B cell (primary cell): ENCODE data around the gene TXNL1. TPM values are rescaled to one million over a fixed set of nuclear protein-coding genes. Genes with fewer than 3 reads are reported as not detected.

ENCODE experiments used
- ATAC-seq: fragments of 200-7000 bp; cut with Tn5 transposase; one replicate; pipeline ENCODE4 v1.10.0; 2021; ENCODE audit warnings: low read depth, mild to moderate bottlenecking, moderate number of reproducible peaks, moderate library complexity
- CTCF ChIA-PET: fragments of 350-600 bp; sonication (Branson Sonifier 250); formaldehyde crosslinking; loops from one replicate; lab custom pipeline; 2021; ENCODE audit warnings: antibody characterized with exemption, inconsistent platforms; lab: Charles Lee
- POLR2A ChIA-PET: fragments of 350-600 bp; sonication (Branson Sonifier 250); formaldehyde crosslinking; loops from one replicate; lab custom pipeline; 2021; ENCODE audit warnings: antibody characterized with exemption; lab: Charles Lee
- DNase-seq: peaks from one replicate; pipeline ENCODE4 v3.0.0; 2013
- H2AFZ ChIP-seq: 2 replicates; pipeline ENCODE4 v1.6.1; 2012; ENCODE audit warnings: mild to moderate bottlenecking, low read depth, low read length; ENCODE audit not compliant: insufficient read depth, poor library complexity, severe bottlenecking
- H3K27ac ChIP-seq, 2 donors: 1 replicate in 1 of 2; 2 replicates in 1 of 2; pipeline ENCODE4 v1.5.1; 2012 to 2013; ENCODE audit warnings: low read length in 2 of 2, mild to moderate bottlenecking in 2 of 2, moderate library complexity in 1 of 2
- H3K27me3 ChIP-seq, 4 experiments: fragments of 200-600 bp in 1 of 4; sonication (generic) in 1 of 4; replicated peaks in 1 of 4; 1 replicate in 2 of 4; 2 replicates in 2 of 4; pipeline versions ENCODE4 v1.6.1 to v1.7.0; 2013 to 2016; ENCODE audit warnings: low read length in 3 of 4, mild to moderate bottlenecking in 2 of 4, mixed read lengths in 1 of 4, moderate library complexity in 1 of 4; ENCODE audit not compliant: insufficient read depth in 4 of 4, control insufficient read depth in 3 of 4; ENCODE audit errors: control extremely low read depth in 1 of 4
- H3K36me3 ChIP-seq, 2 experiments: replicated peaks in 1 of 2; 1 replicate in 1 of 2; 2 replicates in 1 of 2; pipeline versions ENCODE4 v1.6.1 to v1.7.1; 2013; ENCODE audit warnings: low read length in 1 of 2; ENCODE audit not compliant: insufficient read depth in 2 of 2, control insufficient read depth in 1 of 2; ENCODE audit errors: control extremely low read depth in 1 of 2, extremely low read depth in 1 of 2
- H3K4me1 ChIP-seq, 2 donors: fragments of 200-600 bp in 1 of 2; sonication (generic) in 1 of 2; 1 replicate in 1 of 2; 2 replicates in 1 of 2; pipeline versions ENCODE4 v1.5.1 to v1.6.1; 2013 to 2017; ENCODE audit warnings: low read length in 2 of 2; ENCODE audit not compliant: control insufficient read depth in 2 of 2, insufficient read depth in 2 of 2
- H3K4me2 ChIP-seq: replicated peaks from 2 replicates; pipeline ENCODE3; 2012; ENCODE audit warnings: mild to moderate bottlenecking, low read depth, low read length; ENCODE audit not compliant: poor library complexity, severe bottlenecking
- H3K4me3 ChIP-seq, 5 experiments: fragments of 200-600 bp in 1 of 5; sonication (generic) in 1 of 5; 1 replicate in 3 of 5; 2 replicates in 2 of 5; pipeline versions ENCODE4 v1.5.1 to v1.7.0; 2011 to 2016; ENCODE audit warnings: low read length in 4 of 5, mild to moderate bottlenecking in 4 of 5, low read depth in 2 of 5, control low read depth in 1 of 5, moderate library complexity in 1 of 5; ENCODE audit not compliant: insufficient read depth in 1 of 5; ENCODE audit errors: control extremely low read depth in 1 of 5, extremely low read depth in 1 of 5
- H3K79me2 ChIP-seq: fragments of 200-600 bp; sonication (generic); one replicate; pipeline ENCODE4 v1.6.0; 2016; ENCODE audit warnings: low read length; ENCODE audit not compliant: control insufficient read depth, insufficient read depth
- H3K9ac ChIP-seq: fragments of 200-600 bp; sonication (generic); 2 replicates; pipeline ENCODE4 v1.6.1; 2017; ENCODE audit warnings: mild to moderate bottlenecking, low read length, moderate library complexity
- H3K9me3 ChIP-seq, 3 donors: one replicate each; pipeline versions ENCODE4 v1.6.1 to v1.7.1; 2013; ENCODE audit warnings: low read length in 2 of 3; ENCODE audit not compliant: control insufficient read depth in 2 of 3, insufficient read depth in 1 of 3; ENCODE audit errors: control extremely low read depth in 1 of 3
- H4K20me1 ChIP-seq: 2 replicates; pipeline ENCODE4 v1.6.0; 2012; ENCODE audit warnings: mild to moderate bottlenecking, low read length; ENCODE audit not compliant: insufficient read depth, control insufficient read depth, poor library complexity, severe bottlenecking
- H3K27ac Mint-ChIP-seq: one replicate; pipeline ENCODE4 v1.8.0; 2021; ENCODE audit warnings: mixed read lengths
- H3K27me3 Mint-ChIP-seq: one replicate; pipeline ENCODE4 v1.8.0; 2021; ENCODE audit warnings: mixed read lengths
- H3K4me1 Mint-ChIP-seq: one replicate; pipeline ENCODE4 v1.8.0; 2021; ENCODE audit warnings: mixed read lengths
- H3K4me3 Mint-ChIP-seq: one replicate; pipeline ENCODE4 v1.8.0; 2021; ENCODE audit warnings: mixed read lengths
- H3K9me3 Mint-ChIP-seq: one replicate; pipeline ENCODE4 v1.8.0; 2022; ENCODE audit warnings: mixed read lengths; ENCODE audit not compliant: insufficient read depth
- EZH2 ChIP-seq: IDR thresholded peaks from 2 replicates; pipeline ENCODE4 v1.6.1; 2012; ENCODE audit warnings: borderline replicate concordance, low read depth, mild to moderate bottlenecking, moderate library complexity, low read length; ENCODE audit not compliant: insufficient read depth, poor library complexity, severe bottlenecking
- WGBS: methylation state at CpG from one replicate; pipeline ENCODE4 v1.1.5; 2013; ENCODE audit warnings: missing lambda C conversion rate; ENCODE audit not compliant: insufficient coverage; 5-methylcytosine and 5-hydroxymethylcytosine counted together
- intact Hi-C: fragments of 100-400 bp; cut with micrococcal nuclease; formaldehyde crosslinking; loops from one replicate; pipeline ENCODE4 v1.10.0; 2022
- polyA plus RNA-seq: library from polyadenylated mRNA; depleted of rRNA; stranded (reverse); fragments of >200 nt; gene quantifications from 2 replicates; pipeline ENCODE4 v1.2.3, GENCODE V29; 2012
- total RNA-seq, 2 donors: library from RNA; stranded (reverse); fragments of 120-200 nt in 1 of 2; gene quantifications; 1 replicate in 1 of 2; 2 replicates in 1 of 2; pipeline versions ENCODE4 v1.2.3 to v1.2.4, GENCODE V29; 2013 to 2022
- TF ChIP-seq, protein P1 (sequence below): fragments of 200-600 bp; IDR thresholded peaks from one replicate; pipeline ENCODE4 v1.8.0; 2022; ENCODE audit warnings: antibody characterized with exemption, mild to moderate bottlenecking

TXNL1 gene
- total and polyA plus RNA-seq, 2 donors (not counting 1 experiment from before 2014, with no cell fraction given) = 20.2 to 45.4 TPM

- Mint-ChIP-seq H3K4me1 (peaks cover 32% of the 10 kb centered on the region), H3K27me3 (no peaks in the 10 kb centered on the region), H3K4me3 (peak overlapping the region; percentile 37), H3K9me3 (no peaks in the 10 kb centered on the region), H3K27ac (no peak overlapping the region)
- Histone ChIP-seq H3K4me3 (no peak overlapping the region), H3K27ac (no peak overlapping the region), H3K79me2 (peaks cover 30% of the 10 kb centered on the region), H3K27me3 (no peaks in the 10 kb centered on the region), H3K9ac (no peak overlapping the region), H3K36me3 (no peaks in the 10 kb centered on the region), H3K4me2 (no peak overlapping the region), H3K9me3 (peaks cover 0 to 3% (median 0%) of the 10 kb centered on the region in 3 donors), H2AFZ (peak overlapping the region; percentile 90), H3K4me1 (peaks cover 19 to 23% of the 10 kb centered on the region in 2 donors), H4K20me1 (no peaks in the 10 kb centered on the region)
- 100% methylated on average over 1 of the region's 1 CpG for WGBS
- DNase-seq (no peak), ATAC-seq (no peak)
- TF ChIP-seq, protein P1, sequence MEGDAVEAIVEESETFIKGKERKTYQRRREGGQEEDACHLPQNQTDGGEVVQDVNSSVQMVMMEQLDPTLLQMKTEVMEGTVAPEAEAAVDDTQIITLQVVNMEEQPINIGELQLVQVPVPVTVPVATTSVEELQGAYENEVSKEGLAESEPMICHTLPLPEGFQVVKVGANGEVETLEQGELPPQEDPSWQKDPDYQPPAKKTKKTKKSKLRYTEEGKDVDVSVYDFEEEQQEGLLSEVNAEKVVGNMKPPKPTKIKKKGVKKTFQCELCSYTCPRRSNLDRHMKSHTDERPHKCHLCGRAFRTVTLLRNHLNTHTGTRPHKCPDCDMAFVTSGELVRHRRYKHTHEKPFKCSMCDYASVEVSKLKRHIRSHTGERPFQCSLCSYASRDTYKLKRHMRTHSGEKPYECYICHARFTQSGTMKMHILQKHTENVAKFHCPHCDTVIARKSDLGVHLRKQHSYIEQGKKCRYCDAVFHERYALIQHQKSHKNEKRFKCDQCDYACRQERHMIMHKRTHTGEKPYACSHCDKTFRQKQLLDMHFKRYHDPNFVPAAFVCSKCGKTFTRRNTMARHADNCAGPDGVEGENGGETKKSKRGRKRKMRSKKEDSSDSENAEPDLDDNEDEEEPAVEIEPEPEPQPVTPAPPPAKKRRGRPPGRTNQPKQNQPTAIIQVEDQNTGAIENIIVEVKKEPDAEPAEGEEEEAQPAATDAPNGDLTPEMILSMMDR = no peak
- TF ChIP-seq EZH2 = no peak
- intact Hi-C loops = loop anchor here (5.0 to 10.0 kb wide), 4 partner anchors 937 to 1328 kb away; partner anchors contain the start of genes FECH and NARS1
- CTCF ChIA-PET = interaction anchor here (1.5 to 4.0 kb wide), 3 partner anchors 8 to 11 kb away, joined by 4 to 19 read pairs (median 4); partner anchors contain the start of gene TXNL1
- POLR2A ChIA-PET = interaction anchor here (1.9 kb wide), 1 partner anchor 11 kb away, joined by 10 read pairs; the partner anchor contains the start of gene TXNL1
These were observed 11.6 kb upstream of the TXNL1 start for GRCh38 chr18:56649996-56650395.
